Vagina (tissue), 2 donors: ENCODE results near the gene CRTAP. TPM values are rescaled to one million over a fixed set of nuclear protein-coding genes. Genes with fewer than 3 reads are reported as not detected.

Experiments
- DNase-seq, 2 donors: peaks; one replicate each; pipeline ENCODE4 v3.0.0-alpha.2; 2017; ENCODE audit errors: extremely low spot score in 2 of 2
- H3K27ac ChIP-seq: fragments of 200-600 bp; sonication (generic); one replicate; pipeline ENCODE4 v1.5.1; 2019
- H3K27me3 ChIP-seq: fragments of 200-600 bp; sonication (generic); one replicate; pipeline ENCODE4 v1.5.1; 2019
- H3K36me3 ChIP-seq, 2 donors: fragments of 200-600 bp; sonication (generic); one replicate each; pipeline ENCODE4 v1.5.1; 2017 to 2019
- H3K4me1 ChIP-seq: fragments of 200-600 bp; sonication (generic); one replicate; pipeline ENCODE4 v1.5.1; 2019
- H3K4me3 ChIP-seq, 2 donors: fragments of 200-600 bp; sonication (generic); 1 replicate in 1 of 2; 2 replicates in 1 of 2; pipeline ENCODE4 v1.5.1; 2016 to 2019
- H3K9me3 ChIP-seq: fragments of 200-600 bp; sonication (generic); one replicate; pipeline ENCODE4 v1.5.1; 2019
- CTCF ChIP-seq, 3 experiments: fragments of 450-650 bp in 2 of 3; fragments of 200-600 bp in 1 of 3; sonication (generic) in 1 of 3; IDR thresholded peaks; one replicate each; pipeline ENCODE4 v1.5.1; 2017 to 2019; ENCODE audit warnings: antibody characterized with exemption in 3 of 3, mild to moderate bottlenecking in 2 of 3, moderate library complexity in 2 of 3
- POLR2A ChIP-seq, 2 donors: fragments of 450-650 bp; IDR thresholded peaks; one replicate each; pipeline ENCODE4 v1.6.1; 2017; ENCODE audit warnings: antibody characterized with exemption in 2 of 2, mild to moderate bottlenecking in 2 of 2, moderate library complexity in 2 of 2
- POLR2AphosphoS5 ChIP-seq, 2 donors: sonication (generic); formaldehyde crosslinking; IDR thresholded peaks; one replicate each; pipeline ENCODE4 v1.9.0; 2017; ENCODE audit warnings: antibody characterized with exemption in 2 of 2, mild to moderate bottlenecking in 2 of 2, low read depth in 1 of 2; ENCODE audit not compliant: insufficient read depth in 1 of 2
- intact Hi-C: fragments of 100-400 bp; cut with DNase I; formaldehyde crosslinking; loops from one replicate; pipeline ENCODE4 v1.15.1; 2023
- total RNA-seq: library from RNA; depleted of rRNA; stranded (reverse); fragments of >200 nt; gene quantifications from one replicate; pipeline ENCODE4 v1.2.3, GENCODE V29; 2016

The CRTAP gene
- total RNA-seq, 1 donor from 2014 or later: 272 TPM

GRCh38 chr3:33115024-33115768 lies 1.4 kb downstream of the CRTAP start:
- H3K36me3 ChIP-seq: no peaks in the 10 kb centered on the region
- H3K4me3 ChIP-seq: peak overlapping the region; percentile 68 to 87
- peak in 1 of 2 donors; percentile 96 for DNase-seq
- peak overlapping the region; percentile 94 for H3K27ac ChIP-seq
- peaks cover 56% of the 10 kb centered on the region for H3K4me1 ChIP-seq
- TF ChIP-seq POLR2A (IDR thresholded peaks at IDR 0.05) (no peak), POLR2AphosphoS5 (IDR thresholded peaks at IDR 0.05; ENCODE audit: insufficient read depth in 1 of 2, low read depth in 1 of 2) (peak; percentile 74 to 83)
- intact Hi-C loops: no loop called here
- no peaks in the 10 kb centered on the region for H3K9me3 ChIP-seq
- H3K27me3 ChIP-seq: no peaks in the 10 kb centered on the region

GRCh38 chr3:33117461-33117860 lies 3.6 kb downstream of the CRTAP start:
- Histone ChIP-seq H3K4me3 (no peak overlapping the region), H3K4me1 (peaks cover 58% of the 10 kb centered on the region), H3K27me3 (no peaks in the 10 kb centered on the region), H3K36me3 (peaks cover 0 to 14% of the 10 kb centered on the region in 2 donors), H3K9me3 (no peaks in the 10 kb centered on the region), H3K27ac (peak overlapping the region; percentile 19)
- no peak for DNase-seq
- no peak for TF ChIP-seq POLR2AphosphoS5 (IDR thresholded peaks at IDR 0.05; ENCODE audit: insufficient read depth in 1 of 2, low read depth in 1 of 2)
- TF ChIP-seq CTCF (IDR thresholded peaks at IDR 0.05): no peak
- TF ChIP-seq POLR2A (IDR thresholded peaks at IDR 0.05): no peak
- intact Hi-C loops: no loop called here

- Histone ChIP-seq H3K9me3 (no peaks in the 10 kb centered on the region), H3K4me3 (no peak overlapping the region), H3K36me3 (peaks cover 0 to 31% of the 10 kb centered on the region in 2 donors), H3K27ac (no peak overlapping the region), H3K27me3 (no peaks in the 10 kb centered on the region), H3K4me1 (peaks cover 50% of the 10 kb centered on the region)
- intact Hi-C loops: no loop called here
- no peak for DNase-seq
- TF ChIP-seq POLR2AphosphoS5 (IDR thresholded peaks at IDR 0.05; ENCODE audit: insufficient read depth in 1 of 2, low read depth in 1 of 2) (no peak), POLR2A (IDR thresholded peaks at IDR 0.05) (no peak), CTCF (IDR thresholded peaks at IDR 0.05) (no peak)
Observed at GRCh38 chr3:33119891-33120290, 6.1 kb downstream of the CRTAP start.

GRCh38 chr3:33122991-33123390 lies 9.2 kb downstream of the CRTAP start:
- no peak for DNase-seq
- no peak for TF ChIP-seq POLR2A (IDR thresholded peaks at IDR 0.05)
- intact Hi-C loops: no loop called here
- no peak overlapping the region for H3K27ac ChIP-seq
- no peak overlapping the region for H3K4me3 ChIP-seq
- H3K36me3 ChIP-seq: peaks cover 0 to 57% of the 10 kb centered on the region in 2 donors
- no peaks in the 10 kb centered on the region for H3K9me3 ChIP-seq
- no peaks in the 10 kb centered on the region for H3K27me3 ChIP-seq
- H3K4me1 ChIP-seq: peaks cover 19% of the 10 kb centered on the region

GRCh38 chr3:33124638-33125037 lies 10.8 kb downstream of the CRTAP start:
- Histone ChIP-seq H3K36me3 (peaks cover 0 to 63% of the 10 kb centered on the region in 2 donors), H3K9me3 (no peaks in the 10 kb centered on the region), H3K27ac (no peak overlapping the region), H3K27me3 (no peaks in the 10 kb centered on the region), H3K4me3 (no peak overlapping the region), H3K4me1 (peaks cover 16% of the 10 kb centered on the region)
- TF ChIP-seq POLR2AphosphoS5 (IDR thresholded peaks at IDR 0.05; ENCODE audit: insufficient read depth in 1 of 2, low read depth in 1 of 2) (no peak), CTCF (IDR thresholded peaks at IDR 0.05) (no peak)
- intact Hi-C loops: no loop called here
- DNase-seq: no peak

DNA sequence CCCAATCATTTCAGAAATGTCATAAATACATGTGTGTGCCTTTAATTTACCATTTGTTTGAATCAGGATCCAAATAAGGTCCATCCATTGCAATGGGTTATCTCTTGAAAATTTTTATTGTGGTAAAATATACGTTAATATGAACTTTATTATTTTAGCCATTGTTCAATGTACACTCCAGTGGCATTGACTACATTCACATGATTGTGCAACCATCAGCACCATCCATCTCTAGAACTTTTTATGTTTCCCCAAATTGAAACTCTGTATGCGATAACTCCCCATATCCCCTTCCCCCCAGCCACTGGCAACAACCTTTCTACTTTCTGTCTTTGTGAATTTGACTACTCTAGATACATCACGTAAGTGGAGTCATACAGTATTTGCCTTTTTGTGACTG lies 12.0 kb downstream of the CRTAP start:
- intact Hi-C loops: no loop called here
- no peak for DNase-seq
- Histone ChIP-seq H3K9me3 (no peaks in the 10 kb centered on the region), H3K4me3 (no peak overlapping the region), H3K36me3 (peaks cover 0 to 70% of the 10 kb centered on the region in 2 donors), H3K4me1 (peaks cover 9% of the 10 kb centered on the region), H3K27me3 (no peaks in the 10 kb centered on the region), H3K27ac (no peak overlapping the region)
- TF ChIP-seq POLR2AphosphoS5 (IDR thresholded peaks at IDR 0.05; ENCODE audit: insufficient read depth in 1 of 2, low read depth in 1 of 2) (no peak), CTCF (IDR thresholded peaks at IDR 0.05) (no peak), POLR2A (IDR thresholded peaks at IDR 0.05) (no peak)
